HepG2 (cell line): Measurements from ENCODE around the gene SLC16A3. TPM values are rescaled to one million over a fixed set of nuclear protein-coding genes. Genes with fewer than 3 reads are reported as not detected.

Experiments
- ATAC-seq: fragments of 200-7000 bp; cut with Tn5 transposase; 3 replicates; pipeline ENCODE4 v1.9.1; 2020; ENCODE audit warnings: mild to moderate bottlenecking, moderate library complexity
- BruUV-seq: library from RNA; stranded (reverse); fragments of 400-500 nt; replicated peaks from 2 replicates; lab custom pipeline; 2021; lab: Mats Ljungman, UMichigan
- CTCF ChIA-PET: fragments of 300-600 bp; formaldehyde crosslinking; extraction: SDS; loops from one replicate; lab custom pipeline; 2021; ENCODE audit warnings: low total read pairs, inconsistent platforms, low intra/inter-chr PET ratio; lab: Yijun Ruan, JAX
- POLR2A ChIA-PET: fragments of 350-600 bp; sonication (Branson Sonifier 250); formaldehyde crosslinking; loops from one replicate; lab custom pipeline; 2020; ENCODE audit warnings: antibody characterized with exemption, inconsistent platforms; lab: Yijun Ruan, JAX
- DNase-seq: peaks from one replicate; pipeline ENCODE4 v3.0.0-alpha.2; 2015; ENCODE audit warnings: low spot score
- FAIRE-seq: peaks from 3 replicates; lab custom pipeline; 2011; peaks lifted over from hg19 to GRCh38; lab: Jason Lieb, UNC
- H2AFZ ChIP-seq: one replicate; pipeline ENCODE4 v1.6.1; 2011; ENCODE audit warnings: low read length, inconsistent platforms
- H3K27ac ChIP-seq: fragments of 300-600 bp; 3 replicates; pipeline ENCODE4 v1.8.0; 2011; ENCODE audit warnings: mixed run types, mild to moderate bottlenecking, mixed read lengths, low read length, inconsistent platforms; ENCODE audit not compliant: insufficient read depth; ENCODE audit errors: extremely low read length
- H3K27me3 ChIP-seq, 2 experiments: fragments of 200-600 bp in 1 of 2; 2 replicates in 1 of 2; 3 replicates in 1 of 2; pipeline versions ENCODE4 v1.6.0 to v1.8.0; 2011; ENCODE audit warnings: low read length in 2 of 2, mild to moderate bottlenecking in 2 of 2, moderate library complexity in 2 of 2, inconsistent platforms in 1 of 2; ENCODE audit not compliant: insufficient read depth in 2 of 2, control insufficient read depth in 1 of 2
- H3K36me3 ChIP-seq, 2 experiments: fragments of 200-600 bp in 1 of 2; replicated peaks in 1 of 2; 2 replicates in 1 of 2; 3 replicates in 1 of 2; pipeline versions ENCODE4 v1.5.1 to v1.8.0; 2011; ENCODE audit warnings: low read length in 2 of 2, inconsistent platforms in 1 of 2; ENCODE audit not compliant: insufficient read depth in 2 of 2, control insufficient read depth in 1 of 2
- H3K4me1 ChIP-seq: 2 replicates; pipeline ENCODE4 v1.5.1; 2012; ENCODE audit warnings: low read length, inconsistent platforms; ENCODE audit not compliant: insufficient read depth
- H3K4me2 ChIP-seq: 2 replicates; pipeline ENCODE4 v1.6.0; 2011; ENCODE audit warnings: low read depth, low read length, inconsistent platforms
- H3K4me3 ChIP-seq, 3 experiments: fragments of 200-600 bp in 1 of 3; sonication (generic), shearing (Covaris generic) in 1 of 3; replicated peaks in 1 of 3; 2 replicates each; pipeline ENCODE4 v1.5.1; 2011 to 2016; ENCODE audit warnings: low read length in 3 of 3, inconsistent platforms in 2 of 3, low read depth in 2 of 3, mild to moderate bottlenecking in 2 of 3, control low read depth in 1 of 3, mixed read lengths in 1 of 3; ENCODE audit not compliant: insufficient read depth in 1 of 3
- H3K79me2 ChIP-seq: one replicate; pipeline ENCODE4 v1.6.1; 2011; ENCODE audit warnings: low read length, inconsistent platforms; ENCODE audit not compliant: insufficient read depth
- H3K9ac ChIP-seq: 2 replicates; pipeline ENCODE4 v1.6.0; 2011; ENCODE audit warnings: mild to moderate bottlenecking, low read depth, low read length, inconsistent platforms; ENCODE audit not compliant: insufficient read depth
- H3K9me3 ChIP-seq: 2 replicates; pipeline ENCODE4 v1.5.1; 2012; ENCODE audit warnings: mild to moderate bottlenecking, low read length
- H4K20me1 ChIP-seq: 2 replicates; pipeline ENCODE4 v1.6.0; 2011; ENCODE audit warnings: inconsistent platforms, mild to moderate bottlenecking, low read length, moderate library complexity; ENCODE audit not compliant: insufficient read depth
- AGO2 ChIP-seq: fragments of 200-400 bp; formaldehyde crosslinking; optimal IDR thresholded peaks from 2 replicates; pipeline ENCODE3; 2017; ENCODE audit warnings: mild to moderate bottlenecking, low read depth, low read length, moderate library complexity
- AKAP8 ChIP-seq: sonication (generic); formaldehyde crosslinking; IDR thresholded peaks from 2 replicates; pipeline ENCODE4 v1.5.1; 2020; ENCODE audit warnings: mild to moderate bottlenecking, missing genetic modification reagents
- GTF2F1 ChIP-seq: fragments of 150-350 bp; IDR thresholded peaks from 2 replicates; pipeline ENCODE4 v1.6.1; 2014; ENCODE audit warnings: low read length
- MBD4 ChIP-seq: IDR thresholded peaks from 2 replicates; pipeline ENCODE4 v1.6.1; 2012; ENCODE audit warnings: low read length, inconsistent platforms, borderline replicate concordance
- POLR2A ChIP-seq, 2 experiments: IDR thresholded peaks; 2 replicates each; pipeline ENCODE4 v1.6.1; 2011; ENCODE audit warnings: low read depth in 2 of 2, low read length in 2 of 2, mild to moderate bottlenecking in 1 of 2, moderate library complexity in 1 of 2; ENCODE audit not compliant: insufficient read depth in 1 of 2
- POLR2G ChIP-seq: fragments of 200-400 bp; formaldehyde crosslinking; IDR thresholded peaks from 2 replicates; pipeline ENCODE4 v1.6.1; 2018; ENCODE audit warnings: mild to moderate bottlenecking, low read depth, low read length, moderate library complexity
- SATB2 ChIP-seq: sonication (generic); formaldehyde crosslinking; IDR thresholded peaks from 2 replicates; pipeline ENCODE4 v1.5.0; 2020; ENCODE audit warnings: missing genetic modification reagents
- SNRNP70 ChIP-seq: fragments of 200-400 bp; formaldehyde crosslinking; IDR thresholded peaks from 2 replicates; pipeline ENCODE4 v1.6.1; 2017; ENCODE audit warnings: mild to moderate bottlenecking, low read depth, low read length, moderate library complexity
- ZKSCAN8 ChIP-seq: IDR thresholded peaks from 2 replicates; pipeline ENCODE4 v1.6.1; 2016; ENCODE audit warnings: borderline replicate concordance, missing genetic modification reagents, missing compliant biosample characterization
- ZNF138 ChIP-seq: sonication (generic); formaldehyde crosslinking; IDR thresholded peaks from 2 replicates; pipeline ENCODE4 v1.5.0; 2020; ENCODE audit warnings: mild to moderate bottlenecking, low read depth, missing genetic modification reagents
- WGBS: methylation state at CpG from one replicate; pipeline ENCODE4 v1.1.6; 2017; ENCODE audit warnings: low lambda C conversion rate; 5-methylcytosine and 5-hydroxymethylcytosine counted together
- in situ Hi-C: cut with HindIII; loops from 2 replicates; pipeline ENCODE4 v1.10.0; 2017; ENCODE audit warnings: low pct_unique_long_range_greater_than_20kb; ENCODE audit not compliant: extremely low pct_ligation_motif_present
- intact Hi-C: fragments of 100-400 bp; cut with micrococcal nuclease; formaldehyde crosslinking; loops from one replicate; pipeline ENCODE4 v1.10.0; 2022; ENCODE audit not compliant: unreplicated experiment
- polyA plus RNA-seq, 8 experiments: library from polyadenylated mRNA; depleted of rRNA in 3 of 8; stranded (reverse) in 7 of 8; unstranded in 1 of 8; fragments of >200 nt; fragmentation: Illumina TruSeq in 4 of 8; extraction: Trizol in 4 of 8; gene quantifications; 2 replicates each; pipeline versions ENCODE4 v1.2.1 to v1.2.3, GENCODE V29; 2011 to 2016; ENCODE audit warnings: low read depth in 4 of 8, missing spikeins in 1 of 8, mixed read lengths in 1 of 8; ENCODE audit not compliant: insufficient read depth in 1 of 8
- total RNA-seq, 5 experiments: library from RNA; depleted of rRNA; stranded (reverse); fragments of >200 nt; fragmentation: Illumina TruSeq; extraction: Trizol; gene quantifications; 2 replicates each; pipeline ENCODE4 v1.2.3, GENCODE V29; 2016; ENCODE audit warnings: low read depth in 1 of 5
- TF ChIP-seq, protein P1 (sequence below): sonication (generic); formaldehyde crosslinking; IDR thresholded peaks from 2 replicates; pipeline ENCODE4 v1.5.0; 2020; ENCODE audit warnings: mild to moderate bottlenecking, missing genetic modification reagents, borderline replicate concordance
- TF ChIP-seq, protein P2 (sequence below): sonication (generic); formaldehyde crosslinking; IDR thresholded peaks from 2 replicates; pipeline ENCODE4 v1.5.0; 2020; ENCODE audit warnings: mild to moderate bottlenecking, missing genetic modification reagents, moderate library complexity
- TF ChIP-seq, protein P3 (sequence below): sonication (generic); formaldehyde crosslinking; IDR thresholded peaks from 2 replicates; pipeline ENCODE4 v1.8.0; 2022; ENCODE audit warnings: missing genetic modification reagents, mild to moderate bottlenecking, borderline replicate concordance

Gene SLC16A3
- total and polyA plus RNA-seq, 2 of the 13 experiments (the other 11 are each of a cell fraction or from before 2014, with no cell fraction given), result 242 to 349 TPM

DNA sequence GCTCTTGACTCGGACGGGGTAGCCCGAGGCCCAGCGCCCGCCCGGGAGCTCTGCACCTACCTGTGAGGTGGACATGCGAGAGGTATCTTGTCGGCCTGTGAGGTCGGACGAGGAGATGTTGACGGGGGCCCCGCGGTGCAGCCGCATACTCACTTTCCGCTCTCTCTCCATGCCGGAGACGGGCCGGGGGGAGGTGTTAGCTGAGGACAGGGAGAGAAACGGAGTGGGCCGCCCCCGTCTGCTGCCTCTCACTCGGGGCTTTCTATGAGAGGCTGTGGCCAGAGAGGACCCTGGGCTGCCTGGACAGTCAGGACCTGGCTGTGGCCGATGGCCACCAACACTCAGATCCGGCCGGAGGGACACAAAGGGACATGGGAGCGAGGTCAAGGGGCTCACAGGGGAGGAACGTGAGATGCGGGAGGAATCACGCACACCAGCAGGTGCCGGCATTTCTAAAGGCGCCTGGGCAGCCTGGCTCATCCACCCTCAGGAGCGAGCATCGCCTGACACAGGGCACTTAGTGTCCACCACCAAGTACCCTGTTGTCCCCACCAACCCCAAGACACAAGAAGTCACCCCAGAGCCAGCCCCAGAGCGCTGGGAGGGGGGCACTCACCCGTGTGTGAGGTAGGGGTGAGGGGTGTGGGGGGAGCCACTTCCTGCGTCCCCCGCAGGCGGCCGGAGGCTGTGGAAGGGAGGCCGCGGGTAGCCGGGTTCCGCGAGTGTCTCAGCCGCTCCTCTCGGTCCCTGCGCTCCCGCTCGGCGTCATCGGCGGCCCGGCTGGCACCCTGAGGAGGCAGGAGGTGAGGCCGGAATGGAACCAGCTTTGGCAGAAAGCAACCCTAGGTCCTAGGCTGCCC is 20.2 kb downstream of the SLC16A3 start (continued):
- TF ChIP-seq, protein P1, sequence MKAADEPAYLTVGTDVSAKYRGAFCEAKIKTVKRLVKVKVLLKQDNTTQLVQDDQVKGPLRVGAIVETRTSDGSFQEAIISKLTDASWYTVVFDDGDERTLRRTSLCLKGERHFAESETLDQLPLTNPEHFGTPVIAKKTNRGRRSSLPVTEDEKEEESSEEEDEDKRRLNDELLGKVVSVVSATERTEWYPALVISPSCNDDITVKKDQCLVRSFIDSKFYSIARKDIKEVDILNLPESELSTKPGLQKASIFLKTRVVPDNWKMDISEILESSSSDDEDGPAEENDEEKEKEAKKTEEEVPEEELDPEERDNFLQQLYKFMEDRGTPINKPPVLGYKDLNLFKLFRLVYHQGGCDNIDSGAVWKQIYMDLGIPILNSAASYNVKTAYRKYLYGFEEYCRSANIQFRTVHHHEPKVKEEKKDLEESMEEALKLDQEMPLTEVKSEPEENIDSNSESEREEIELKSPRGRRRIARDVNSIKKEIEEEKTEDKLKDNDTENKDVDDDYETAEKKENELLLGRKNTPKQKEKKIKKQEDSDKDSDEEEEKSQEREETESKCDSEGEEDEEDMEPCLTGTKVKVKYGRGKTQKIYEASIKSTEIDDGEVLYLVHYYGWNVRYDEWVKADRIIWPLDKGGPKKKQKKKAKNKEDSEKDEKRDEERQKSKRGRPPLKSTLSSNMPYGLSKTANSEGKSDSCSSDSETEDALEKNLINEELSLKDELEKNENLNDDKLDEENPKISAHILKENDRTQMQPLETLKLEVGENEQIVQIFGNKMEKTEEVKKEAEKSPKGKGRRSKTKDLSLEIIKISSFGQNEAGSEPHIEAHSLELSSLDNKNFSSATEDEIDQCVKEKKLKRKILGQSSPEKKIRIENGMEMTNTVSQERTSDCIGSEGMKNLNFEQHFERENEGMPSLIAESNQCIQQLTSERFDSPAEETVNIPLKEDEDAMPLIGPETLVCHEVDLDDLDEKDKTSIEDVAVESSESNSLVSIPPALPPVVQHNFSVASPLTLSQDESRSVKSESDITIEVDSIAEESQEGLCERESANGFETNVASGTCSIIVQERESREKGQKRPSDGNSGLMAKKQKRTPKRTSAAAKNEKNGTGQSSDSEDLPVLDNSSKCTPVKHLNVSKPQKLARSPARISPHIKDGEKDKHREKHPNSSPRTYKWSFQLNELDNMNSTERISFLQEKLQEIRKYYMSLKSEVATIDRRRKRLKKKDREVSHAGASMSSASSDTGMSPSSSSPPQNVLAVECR, result no peak
- TF ChIP-seq AGO2 (peak; percentile 67), SNRNP70 (no peak), POLR2G (no peak), SATB2 (CRISPR knock-in tag) (no peak)

DNA sequence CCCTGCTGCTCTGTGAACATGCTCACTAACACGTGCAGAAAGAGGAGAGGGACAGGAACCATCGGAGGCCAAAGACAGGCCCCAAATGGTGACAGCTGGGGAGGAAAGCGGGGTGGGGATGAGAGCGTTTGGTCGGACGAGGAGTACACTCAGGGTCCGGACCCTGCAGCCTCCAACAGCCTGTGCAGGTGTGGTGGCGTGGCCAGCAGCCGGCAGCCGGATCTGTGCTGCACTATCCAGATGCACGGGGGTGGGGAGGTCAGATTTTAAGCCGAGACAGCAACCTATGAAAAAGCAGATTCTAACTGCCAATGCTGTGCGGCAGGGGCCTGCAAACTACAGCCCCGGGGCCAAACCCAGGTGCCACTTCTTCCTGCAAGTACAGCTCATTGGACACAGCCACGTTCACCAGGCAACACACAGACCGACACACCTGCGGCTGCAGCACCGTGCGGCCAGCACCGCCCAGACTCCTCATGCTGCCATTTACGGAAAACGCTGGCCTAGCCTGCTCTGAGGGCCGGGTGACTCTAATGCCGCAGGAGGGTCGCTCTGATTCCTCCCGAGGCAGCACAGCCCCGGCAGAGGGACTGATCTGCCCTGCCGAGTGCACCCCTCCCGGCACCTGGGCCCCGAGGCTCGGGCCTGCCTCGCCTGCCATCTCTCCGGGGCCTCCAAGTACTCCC is 21.2 kb downstream of the SLC16A3 start:
- Histone ChIP-seq H4K20me1 (peaks cover 34% of the 10 kb centered on the region), H3K9me3 (no peaks in the 10 kb centered on the region), H3K4me1 (no peaks in the 10 kb centered on the region), H3K36me3 (peaks cover 71 to 87% of the 10 kb centered on the region in 2 experiments), H3K27ac (no peak overlapping the region), H3K4me3 (no peak overlapping the region), H3K9ac (no peak overlapping the region), H3K4me2 (no peak overlapping the region), H3K79me2 (peaks cover 6% of the 10 kb centered on the region), H3K27me3 (no peaks in the 10 kb centered on the region), H2AFZ (no peak overlapping the region)
- no TSS peak for BruUV-seq
- DNase-seq (no peak), FAIRE-seq (no peak), ATAC-seq (no peak)
- ChIA-PET CTCF (no interaction called here), POLR2A (interaction anchor here (0.8 kb wide), 1 partner anchor 23 kb away, joined by 3 read pairs; no protein-coding TSS in a partner anchor)
- intact Hi-C loops, result no loop called here
- in situ Hi-C loops, result no loop called here
- 97% methylated on average over 33 of the region's 33 CpGs for WGBS
- no peak for TF ChIP-seq GTF2F1
- TF ChIP-seq ZNF138, result no peak
- TF ChIP-seq MBD4, result no peak
- TF ChIP-seq, protein P2, sequence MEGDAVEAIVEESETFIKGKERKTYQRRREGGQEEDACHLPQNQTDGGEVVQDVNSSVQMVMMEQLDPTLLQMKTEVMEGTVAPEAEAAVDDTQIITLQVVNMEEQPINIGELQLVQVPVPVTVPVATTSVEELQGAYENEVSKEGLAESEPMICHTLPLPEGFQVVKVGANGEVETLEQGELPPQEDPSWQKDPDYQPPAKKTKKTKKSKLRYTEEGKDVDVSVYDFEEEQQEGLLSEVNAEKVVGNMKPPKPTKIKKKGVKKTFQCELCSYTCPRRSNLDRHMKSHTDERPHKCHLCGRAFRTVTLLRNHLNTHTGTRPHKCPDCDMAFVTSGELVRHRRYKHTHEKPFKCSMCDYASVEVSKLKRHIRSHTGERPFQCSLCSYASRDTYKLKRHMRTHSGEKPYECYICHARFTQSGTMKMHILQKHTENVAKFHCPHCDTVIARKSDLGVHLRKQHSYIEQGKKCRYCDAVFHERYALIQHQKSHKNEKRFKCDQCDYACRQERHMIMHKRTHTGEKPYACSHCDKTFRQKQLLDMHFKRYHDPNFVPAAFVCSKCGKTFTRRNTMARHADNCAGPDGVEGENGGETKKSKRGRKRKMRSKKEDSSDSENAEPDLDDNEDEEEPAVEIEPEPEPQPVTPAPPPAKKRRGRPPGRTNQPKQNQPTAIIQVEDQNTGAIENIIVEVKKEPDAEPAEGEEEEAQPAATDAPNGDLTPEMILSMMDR, result no peak
- peak in 1 of 2 experiments; percentile 19; a peak in 1 of 4 replicates for TF ChIP-seq POLR2A (IDR thresholded peaks at IDR 0.05; ENCODE audit: insufficient read depth in 1 of 2, low read depth in 2 of 2, low read length in 2 of 2)
- no peak for TF ChIP-seq ZKSCAN8 (CRISPR knock-in tag)
- TF ChIP-seq, protein P3, sequence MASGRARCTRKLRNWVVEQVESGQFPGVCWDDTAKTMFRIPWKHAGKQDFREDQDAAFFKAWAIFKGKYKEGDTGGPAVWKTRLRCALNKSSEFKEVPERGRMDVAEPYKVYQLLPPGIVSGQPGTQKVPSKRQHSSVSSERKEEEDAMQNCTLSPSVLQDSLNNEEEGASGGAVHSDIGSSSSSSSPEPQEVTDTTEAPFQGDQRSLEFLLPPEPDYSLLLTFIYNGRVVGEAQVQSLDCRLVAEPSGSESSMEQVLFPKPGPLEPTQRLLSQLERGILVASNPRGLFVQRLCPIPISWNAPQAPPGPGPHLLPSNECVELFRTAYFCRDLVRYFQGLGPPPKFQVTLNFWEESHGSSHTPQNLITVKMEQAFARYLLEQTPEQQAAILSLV (CRISPR knock-in tag), result 0 out of 2 replicates have a peak, but pooled peaks have one; percentile 22
- 0 out of 2 replicates have a peak, but pooled peaks have one; percentile 38 for TF ChIP-seq AKAP8
- peak; percentile 50 for TF ChIP-seq AGO2
